ENCODE measurements around the gene GALNT13.

Gene GALNT13

GRCh38 chr2:154132827-154133226, 261.1 kb downstream of the GALNT13 start:
- DNase-seq = no peak

- DNase-seq = no peak
These were observed 262.1 kb downstream of the GALNT13 start for GRCh38 chr2:154133823-154134222.

DNA sequence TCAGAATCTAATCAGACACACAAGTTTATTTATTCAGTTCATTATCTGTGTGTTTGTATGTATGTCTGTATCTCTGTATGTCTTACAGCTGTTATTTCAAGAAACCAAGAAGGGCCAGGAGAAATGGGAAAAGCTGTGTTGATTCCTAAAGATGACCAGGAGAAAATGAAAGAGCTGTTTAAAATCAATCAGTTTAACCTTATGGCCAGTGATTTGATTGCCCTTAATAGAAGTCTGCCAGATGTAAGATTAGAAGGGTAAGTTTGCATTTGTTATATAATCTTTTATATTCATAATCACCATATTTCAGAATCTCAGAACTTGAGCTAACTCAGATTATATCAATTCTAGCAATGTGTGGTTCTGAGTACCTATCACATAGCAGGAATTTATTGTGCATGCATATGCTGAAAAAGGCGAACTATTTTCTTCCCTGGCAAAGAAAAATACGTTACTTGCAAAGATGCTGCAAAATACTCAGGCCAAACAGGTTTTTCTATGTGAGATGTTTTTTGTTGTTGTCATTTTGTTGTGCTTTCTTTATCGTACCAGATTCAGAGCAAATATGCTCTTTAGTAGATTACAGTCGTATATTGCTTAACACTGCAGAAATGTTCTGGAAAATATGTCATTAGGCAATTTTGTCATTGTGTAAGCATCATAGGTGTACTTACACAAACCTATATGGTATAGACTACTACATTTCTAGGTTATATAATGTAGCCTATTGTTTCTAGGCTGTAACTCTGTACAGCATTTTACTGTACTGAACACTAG, 268.7 kb downstream of the GALNT13 start:
- no peak for DNase-seq

DNA sequence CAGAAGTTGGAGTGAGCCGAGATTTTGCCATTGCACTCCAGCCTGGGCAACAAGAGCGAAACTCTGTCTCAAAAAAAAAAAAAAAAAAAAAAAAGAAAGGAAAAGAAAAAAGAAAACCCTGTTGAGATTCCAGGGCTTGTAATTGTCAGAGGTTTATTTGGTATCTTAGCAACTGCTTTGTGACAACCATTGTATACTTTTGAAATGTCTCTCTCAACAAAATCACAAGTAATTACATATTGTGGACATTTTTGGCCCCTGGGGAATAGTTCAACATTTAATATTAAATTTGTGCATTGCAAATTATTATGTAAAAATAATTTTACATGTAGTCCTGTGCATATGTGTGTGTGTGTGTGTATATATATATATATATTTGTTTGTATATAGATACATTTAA, 270.8 kb downstream of the GALNT13 start:
- DNase-seq = no peak

DNA sequence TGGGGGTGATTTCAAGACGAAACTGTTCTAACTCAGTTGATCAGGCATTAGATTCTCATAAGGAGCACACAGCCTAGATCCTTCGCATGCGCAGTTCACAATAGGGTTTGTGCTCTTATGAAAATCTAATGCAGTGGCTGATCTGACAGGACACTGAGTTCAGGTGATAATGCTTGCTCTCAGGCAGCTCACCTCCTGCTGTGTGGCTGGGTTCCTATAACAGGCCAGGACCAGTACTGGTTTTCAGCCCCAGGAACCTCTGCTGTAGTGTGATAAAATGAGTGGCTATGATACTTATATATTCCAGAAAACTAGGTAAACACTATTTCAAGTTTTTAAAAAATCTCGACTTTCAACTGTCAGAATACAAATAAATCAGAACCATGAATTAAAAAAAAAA, 271.4 kb downstream of the GALNT13 start:
- no peak for DNase-seq

DNA sequence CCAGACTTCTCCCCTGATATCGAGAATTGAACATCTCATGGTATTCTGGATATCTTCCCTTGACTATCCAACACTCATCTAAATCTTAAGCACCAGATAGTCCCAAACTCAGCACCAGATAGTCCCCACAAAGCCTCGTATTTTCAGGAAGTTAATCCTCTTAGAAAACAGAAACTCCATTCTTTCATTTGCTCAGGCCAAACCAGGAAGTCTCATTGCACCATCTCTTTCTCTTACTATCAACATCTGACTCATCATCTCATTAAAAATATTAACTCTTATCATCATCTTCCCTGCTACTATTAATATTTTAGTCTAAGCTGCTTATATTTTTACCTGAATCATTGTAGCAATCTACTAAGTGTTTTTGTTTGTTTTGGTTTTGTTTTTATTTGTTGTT, 286.4 kb downstream of the GALNT13 start:
- DNase-seq = no peak

DNA sequence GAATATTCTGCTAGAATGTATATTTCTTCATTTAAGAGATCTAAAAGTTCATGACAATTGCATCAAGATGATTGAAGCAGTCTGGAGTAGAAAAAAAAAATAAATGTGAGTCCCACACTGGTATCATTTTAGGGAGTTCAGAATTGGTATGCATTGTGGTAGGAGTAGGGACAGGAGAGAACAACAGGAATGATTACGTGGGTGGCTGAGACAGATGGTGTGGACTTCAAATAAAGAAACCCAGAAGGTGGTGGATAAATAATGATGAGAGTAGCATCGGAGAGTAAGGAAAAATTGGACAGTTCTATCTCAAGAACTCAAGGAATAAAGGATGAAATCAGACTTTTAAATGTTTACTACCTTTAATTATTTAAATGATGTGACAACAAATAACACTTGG, 289.6 kb downstream of the GALNT13 start:
- no peak for DNase-seq

DNA sequence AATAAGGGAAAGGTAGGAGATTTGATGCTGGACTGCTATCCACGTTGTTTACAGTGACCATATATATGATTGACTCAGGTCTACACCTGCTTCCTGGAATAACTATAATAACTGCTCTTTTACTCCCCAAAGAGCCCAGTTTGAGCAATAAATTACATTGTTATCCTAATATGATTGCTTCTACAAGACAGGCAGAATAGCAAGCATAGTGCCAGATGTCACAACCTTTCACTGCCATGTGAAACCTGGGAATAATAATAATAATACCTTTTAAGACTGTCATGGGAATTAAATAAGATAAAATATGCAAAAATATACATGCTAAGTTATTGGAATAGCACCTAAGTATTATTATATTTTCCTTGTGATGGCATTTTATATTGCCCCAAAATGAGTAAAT, 298.7 kb downstream of the GALNT13 start:
- DNase-seq = no peak

- DNase-seq = no peak
These were observed 301.4 kb downstream of the GALNT13 start for GRCh38 chr2:154173164-154173563.

GRCh38 chr2:154173919-154174318, 302.2 kb downstream of the GALNT13 start:
- DNase-seq = no peak

DNA sequence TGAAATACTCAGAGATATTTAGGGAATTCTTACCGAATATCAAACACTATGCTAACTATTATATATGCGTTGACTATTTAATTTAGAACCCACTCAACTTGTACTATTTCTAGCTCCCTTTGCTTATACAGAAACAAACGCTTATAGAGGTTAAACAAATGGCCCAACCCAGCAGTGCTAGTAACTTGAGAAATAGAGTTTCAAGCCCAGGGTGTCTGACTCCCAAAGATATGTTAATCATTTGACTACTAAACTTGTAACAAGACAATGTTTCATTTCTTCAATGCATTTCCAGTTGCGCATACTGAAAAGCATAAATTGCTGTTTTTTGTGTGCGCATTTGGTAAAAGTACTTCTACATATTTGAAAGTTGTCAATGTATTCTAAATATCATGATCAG, 310.3 kb downstream of the GALNT13 start:
- DNase-seq = no peak

GRCh38 chr2:154187948-154188347, 316.2 kb downstream of the GALNT13 start:
- no peak for DNase-seq

GRCh38 chr2:154189953-154190352, 318.2 kb downstream of the GALNT13 start:
- no peak for DNase-seq

GRCh38 chr2:154193246-154193645, 321.5 kb downstream of the GALNT13 start:
- no peak for DNase-seq

- DNase-seq = no peak
These were observed 323.4 kb downstream of the GALNT13 start for GRCh38 chr2:154194909-154195643.

DNA sequence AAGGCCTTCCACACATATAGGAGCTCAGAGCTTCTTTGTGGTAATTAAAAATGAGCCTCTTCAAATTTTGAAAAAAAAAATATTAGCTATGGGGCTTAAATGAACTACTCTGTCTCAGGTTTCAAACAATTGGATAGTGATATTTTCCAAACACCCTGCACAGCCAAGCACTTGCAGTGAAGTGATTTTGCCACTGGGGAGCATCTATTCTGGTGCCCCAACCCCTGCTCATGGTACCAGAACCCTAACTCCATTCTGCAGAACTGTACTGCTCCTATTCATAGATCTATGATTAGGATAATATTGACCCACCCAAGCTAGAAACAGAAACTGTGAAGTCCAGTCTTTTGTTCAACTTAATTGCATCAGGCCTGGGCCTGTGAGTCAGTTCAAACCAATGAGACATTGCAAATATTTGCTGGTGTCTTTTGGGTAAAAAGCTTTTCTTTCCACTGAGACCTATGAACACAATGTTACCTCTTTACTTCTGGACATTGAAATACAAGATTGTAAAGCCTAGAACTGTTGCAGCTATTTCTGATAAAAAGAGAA, 324.0 kb downstream of the GALNT13 start:
- no peak for DNase-seq

GRCh38 chr2:154198866-154199265, 327.1 kb downstream of the GALNT13 start:
- DNase-seq = no peak

DNA sequence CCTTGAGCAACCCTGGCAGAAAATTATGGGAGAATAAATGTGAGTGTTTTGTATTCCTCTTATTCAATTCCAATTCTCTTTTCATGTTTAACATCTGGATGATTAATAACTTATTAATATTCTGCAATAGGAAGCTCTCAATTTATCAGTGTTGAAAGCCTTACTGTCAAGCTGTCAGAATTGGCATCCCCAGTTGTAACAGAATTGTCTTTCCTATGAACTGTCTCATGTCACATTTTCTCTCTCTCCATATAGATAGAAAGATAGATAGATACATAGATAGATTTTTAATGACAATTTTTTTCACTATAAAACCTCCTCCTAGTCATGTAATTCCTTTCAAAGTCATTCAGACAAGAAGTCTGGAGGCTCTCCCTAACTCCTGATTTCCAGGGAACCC, 331.5 kb downstream of the GALNT13 start:
- DNase-seq = no peak

- DNase-seq = no peak
These were observed 332.2 kb downstream of the GALNT13 start for GRCh38 chr2:154203902-154204301.

GRCh38 chr2:154207288-154208047, 335.7 kb downstream of the GALNT13 start:
- no peak for DNase-seq

GRCh38 chr2:154223726-154224125, 352.0 kb downstream of the GALNT13 start:
- DNase-seq = no peak

DNA sequence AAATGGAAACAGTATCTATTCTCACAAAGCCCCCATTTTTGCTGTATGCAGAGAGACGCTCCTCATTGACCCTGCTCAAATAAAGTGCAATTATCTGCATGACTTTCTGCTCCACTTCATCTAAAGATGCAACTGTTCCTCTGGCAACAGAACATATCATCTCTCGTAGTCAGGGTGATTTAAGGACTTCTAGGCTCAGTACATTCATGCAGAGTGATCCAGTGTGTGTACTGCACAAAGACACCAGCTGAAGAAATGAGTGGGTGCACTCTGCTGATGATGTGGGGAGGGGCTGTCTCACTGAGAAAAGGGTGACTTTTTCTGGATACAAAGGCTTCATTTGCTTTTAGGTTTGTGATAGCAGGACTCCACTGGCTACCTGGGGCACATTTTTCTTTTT, 355.2 kb downstream of the GALNT13 start:
- no peak for DNase-seq

DNA sequence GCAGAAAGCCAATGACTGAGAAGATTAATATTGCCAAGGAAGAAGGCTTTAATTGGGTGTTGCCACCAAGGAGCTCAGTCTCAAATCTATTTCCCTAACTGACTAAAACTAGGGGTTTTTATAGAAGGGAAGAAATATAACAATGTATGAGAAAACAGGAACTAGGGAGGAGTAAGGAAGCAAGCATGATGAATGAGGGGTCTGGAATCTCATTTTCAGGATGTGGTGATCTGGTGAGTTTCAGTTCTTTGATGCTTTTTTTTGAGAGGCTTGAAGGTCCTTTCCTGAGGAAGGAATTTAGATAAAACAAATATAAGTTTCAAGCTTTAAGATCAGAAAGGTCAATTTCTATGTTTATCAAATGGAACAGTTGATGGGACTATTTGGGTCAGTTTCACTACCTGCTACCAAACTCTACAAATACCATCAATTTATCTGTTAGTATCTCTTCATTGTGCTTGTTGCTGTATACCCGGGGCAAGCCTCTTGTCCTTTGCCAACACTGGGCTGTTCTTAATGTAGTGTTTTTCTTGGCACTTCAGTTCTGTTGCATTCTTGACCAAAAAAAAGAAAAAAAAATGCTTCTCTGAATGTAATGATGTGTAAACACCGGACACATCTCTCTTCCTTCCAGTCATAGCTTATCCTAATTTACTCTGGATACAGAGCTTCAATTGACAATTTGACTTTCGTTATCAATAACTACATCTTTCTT, 357.0 kb downstream of the GALNT13 start:
- no peak for DNase-seq

Measured in activated CD8-positive, alpha-beta memory T cell treated with anti-CD3 and anti-CD28 coated beads, Interleukin-2, amount 50 U/mL, for 4 hours (primary cell).